Measurements from ENCODE around the gene TBL3.
A peak's percentile ranks its signal among the peaks of the same experiment; 100 is the strongest.
"Not testable (repeated sequence)": the region's sequence is repeated elsewhere in the genome, so short reads cannot be mapped to it uniquely, and the experiment has no call there.

Gene TBL3

DNA sequence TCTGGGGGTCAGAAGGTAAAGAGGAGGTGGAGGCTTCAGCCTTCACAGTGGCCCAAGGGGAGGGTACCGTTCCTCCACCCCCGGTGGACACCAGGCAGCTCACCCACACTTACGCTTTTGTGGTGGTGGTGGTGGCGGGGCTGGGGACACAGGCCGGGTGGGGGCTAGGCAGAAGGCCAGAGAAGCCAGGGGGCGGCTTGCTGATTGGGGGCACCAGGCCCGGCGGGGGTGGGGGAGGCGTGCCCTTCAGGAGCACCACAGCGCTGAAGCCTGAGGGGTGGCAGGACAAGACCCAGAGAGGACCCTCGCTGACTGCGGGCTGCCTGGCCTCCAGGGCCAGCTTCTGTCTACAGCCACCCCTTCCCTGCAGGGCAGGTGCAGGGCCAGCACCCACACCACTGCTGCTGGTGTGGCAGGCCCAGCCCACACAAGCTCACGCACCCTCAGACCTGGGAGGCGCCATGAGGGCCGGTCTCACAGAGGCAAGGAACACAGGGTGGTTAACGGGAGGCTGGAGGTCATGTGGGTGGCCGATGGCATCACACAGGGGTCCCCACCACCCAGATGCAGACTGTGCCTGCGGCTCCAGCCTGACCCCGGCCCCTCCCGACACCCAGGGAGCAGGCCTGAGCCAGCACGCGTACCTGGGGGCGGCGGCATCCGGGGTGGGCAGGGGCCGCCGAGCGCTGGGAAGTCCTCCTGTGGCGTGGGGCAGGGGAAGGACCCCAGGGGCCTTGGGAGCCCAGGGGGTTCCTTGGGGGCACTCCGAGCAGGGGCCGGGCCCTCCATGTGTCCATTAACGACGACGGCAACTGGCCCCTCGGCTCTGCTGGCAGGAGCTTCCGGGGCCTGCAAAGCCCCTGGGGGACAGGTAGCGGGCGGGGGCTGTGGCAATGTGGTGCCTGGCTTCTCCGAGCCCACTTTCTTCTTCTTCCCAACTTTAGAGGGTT lies 27.3 kb downstream of the TBL3 start:
- DNase-seq (ENCODE audit: low read depth in 2 of 3, low spot score in 1 of 3), result no peak

- no peak for DNase-seq (ENCODE audit: low read depth in 2 of 3, low spot score in 1 of 3)
Observed at GRCh38 chr16:1999866-2000514, 28.1 kb downstream of the TBL3 start.

GRCh38 chr16:2001035-2001434 lies 29.2 kb downstream of the TBL3 start:
- DNase-seq (ENCODE audit: low read depth in 2 of 3, low spot score in 1 of 3), result no peak

- DNase-seq (ENCODE audit: low read depth in 2 of 3, low spot score in 1 of 3), result no peak
Observed at GRCh38 chr16:2001456-2002355, 29.9 kb downstream of the TBL3 start.

DNA sequence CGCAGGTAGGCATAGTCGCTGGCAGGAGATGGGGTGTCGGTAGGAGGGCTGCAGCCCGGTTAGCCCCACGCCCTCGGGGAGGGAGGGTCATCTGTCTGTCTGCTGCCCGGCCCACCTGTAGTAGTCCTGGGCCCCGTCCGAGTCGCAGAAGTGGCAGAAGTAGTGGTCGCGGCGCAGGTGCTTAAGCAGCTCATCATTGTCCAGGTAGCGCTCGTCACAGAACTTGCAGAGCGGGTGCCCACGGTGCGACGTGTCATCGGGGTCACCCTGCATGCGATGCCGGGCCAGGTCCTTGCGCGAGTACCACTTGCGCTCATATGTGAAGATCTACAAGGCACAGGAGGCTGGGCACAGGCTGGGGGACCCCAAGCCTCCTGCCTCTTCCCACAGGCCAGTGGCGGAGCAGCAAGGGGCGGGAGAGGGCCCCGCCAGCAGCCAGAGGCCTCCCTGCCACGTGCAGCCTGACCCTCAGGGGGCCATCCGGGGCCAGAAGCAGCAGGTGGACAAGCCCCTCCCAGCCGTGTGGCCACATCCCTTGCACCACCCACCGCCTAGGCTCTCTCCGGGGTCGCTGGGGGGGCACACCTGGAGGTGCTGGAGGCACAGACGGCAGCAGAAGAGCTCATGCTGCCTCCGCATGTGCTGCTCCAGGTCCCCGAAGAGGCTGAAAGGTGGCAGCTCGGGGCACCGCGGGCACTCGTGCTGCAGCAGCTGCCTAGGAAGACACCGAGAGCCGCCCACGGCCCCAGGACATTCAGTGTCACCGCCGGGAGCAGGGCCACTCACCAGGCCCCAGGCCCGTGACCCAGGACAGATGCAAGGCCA lies 30.8 kb downstream of the TBL3 start:
- no peak for DNase-seq (ENCODE audit: low read depth in 2 of 3, low spot score in 1 of 3)

DNA sequence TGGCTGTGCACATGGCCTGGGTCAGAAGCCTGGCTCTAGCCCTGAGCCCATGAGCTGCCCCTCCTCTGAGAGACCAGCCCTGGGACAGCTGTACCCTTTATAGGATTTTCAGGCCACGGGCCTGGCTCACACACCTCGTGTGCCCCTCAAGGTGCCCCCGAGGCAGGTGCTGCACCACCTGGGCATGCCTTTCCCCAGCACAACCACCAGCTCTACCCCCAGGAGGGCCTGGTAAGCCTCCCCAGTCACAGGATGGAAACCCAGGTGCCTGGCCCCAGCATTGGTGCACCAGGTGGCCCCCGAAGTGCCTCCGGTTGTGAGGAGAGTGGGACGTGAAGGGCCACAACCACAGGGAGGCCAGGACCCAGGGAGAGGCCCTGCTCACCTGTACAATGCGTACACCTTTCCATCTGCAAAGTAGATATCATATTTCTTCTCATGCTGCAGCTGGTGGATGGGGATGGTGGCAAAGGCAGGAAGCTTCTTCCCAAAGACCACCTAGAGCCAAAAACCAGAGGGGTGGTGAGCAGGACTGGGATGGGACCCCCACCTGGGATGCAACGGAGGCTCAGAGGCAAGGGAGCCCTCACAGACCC lies 31.5 kb downstream of the TBL3 start:
- no peak for DNase-seq (ENCODE audit: low read depth in 2 of 3, low spot score in 1 of 3)

DNA sequence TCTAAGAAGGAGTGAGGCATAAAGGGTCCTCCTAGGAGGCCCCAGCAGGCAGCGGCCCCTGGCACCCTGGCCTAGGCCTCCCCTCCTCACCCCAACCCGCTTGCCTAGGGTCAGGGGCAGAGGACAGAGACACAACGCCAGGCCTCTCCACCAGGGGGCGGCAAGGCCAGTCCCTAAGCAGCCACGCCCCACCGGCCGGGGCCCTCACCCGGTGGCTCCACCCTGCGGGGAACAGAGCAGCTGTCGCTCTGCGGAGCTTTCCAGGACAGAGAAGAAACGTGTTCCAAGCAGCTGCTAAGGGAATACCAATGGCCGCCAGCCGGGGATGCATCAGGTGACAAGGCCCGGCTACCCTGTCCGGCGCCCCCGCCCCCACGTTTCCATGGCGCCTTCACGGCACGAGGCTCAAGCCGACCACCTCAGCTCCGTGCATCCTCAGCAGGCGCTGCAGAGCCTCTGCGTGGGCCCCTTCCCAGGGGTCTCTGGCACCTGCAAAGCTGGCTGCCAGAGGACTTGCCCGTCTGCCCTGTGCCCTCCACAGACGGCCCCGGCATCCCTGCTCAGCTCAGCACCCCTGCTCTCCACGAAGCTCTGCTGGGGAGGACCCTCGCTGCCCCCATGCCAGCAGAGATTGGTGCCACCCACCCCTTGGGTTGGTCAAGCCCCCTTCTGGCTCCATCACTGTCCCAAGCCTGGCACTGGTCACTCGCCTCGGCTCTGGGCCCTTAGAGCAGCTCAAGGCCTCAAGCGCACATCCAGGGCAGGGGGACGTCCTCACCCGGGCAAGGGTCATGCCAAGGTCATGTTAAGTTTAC lies 32.2 kb downstream of the TBL3 start:
- peak; percentile 84 to 90 (median 90) for DNase-seq (ENCODE audit: low read depth in 2 of 3, low spot score in 1 of 3)

GRCh38 chr16:2004795-2005517 lies 33.1 kb downstream of the TBL3 start:
- no peak for DNase-seq (ENCODE audit: low read depth in 2 of 3, low spot score in 1 of 3)

- DNase-seq (ENCODE audit: low read depth in 2 of 3, low spot score in 1 of 3), result no peak
Observed at GRCh38 chr16:2005646-2006045, 33.8 kb downstream of the TBL3 start.

DNA sequence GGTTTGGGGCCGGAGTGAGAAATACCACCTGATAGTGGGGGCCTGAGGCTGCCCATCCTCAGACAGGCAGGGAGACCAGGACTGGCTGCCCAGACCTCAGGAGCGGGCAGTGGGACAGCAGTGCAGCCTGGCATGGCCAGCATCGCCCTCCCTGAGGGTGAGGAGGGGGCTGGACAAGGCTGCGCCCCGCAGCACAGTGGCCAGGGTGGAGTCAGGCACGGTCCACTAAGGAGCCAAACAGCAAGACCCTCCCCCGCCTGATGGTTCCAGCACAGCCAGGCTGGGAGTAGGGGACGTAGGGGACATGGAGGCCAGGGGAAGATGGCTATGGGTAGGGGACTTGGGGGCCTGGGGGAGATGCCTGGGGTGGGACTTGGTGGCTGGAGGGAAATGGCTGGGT lies 34.5 kb downstream of the TBL3 start:
- DNase-seq (ENCODE audit: low read depth in 2 of 3, low spot score in 1 of 3), result no peak

GRCh38 chr16:2007081-2007836 lies 35.4 kb downstream of the TBL3 start:
- no peak for DNase-seq (ENCODE audit: low read depth in 2 of 3, low spot score in 1 of 3)

- DNase-seq (ENCODE audit: low read depth in 2 of 3, low spot score in 1 of 3), result no peak
Observed at GRCh38 chr16:2008009-2008526, 36.2 kb downstream of the TBL3 start.

DNA sequence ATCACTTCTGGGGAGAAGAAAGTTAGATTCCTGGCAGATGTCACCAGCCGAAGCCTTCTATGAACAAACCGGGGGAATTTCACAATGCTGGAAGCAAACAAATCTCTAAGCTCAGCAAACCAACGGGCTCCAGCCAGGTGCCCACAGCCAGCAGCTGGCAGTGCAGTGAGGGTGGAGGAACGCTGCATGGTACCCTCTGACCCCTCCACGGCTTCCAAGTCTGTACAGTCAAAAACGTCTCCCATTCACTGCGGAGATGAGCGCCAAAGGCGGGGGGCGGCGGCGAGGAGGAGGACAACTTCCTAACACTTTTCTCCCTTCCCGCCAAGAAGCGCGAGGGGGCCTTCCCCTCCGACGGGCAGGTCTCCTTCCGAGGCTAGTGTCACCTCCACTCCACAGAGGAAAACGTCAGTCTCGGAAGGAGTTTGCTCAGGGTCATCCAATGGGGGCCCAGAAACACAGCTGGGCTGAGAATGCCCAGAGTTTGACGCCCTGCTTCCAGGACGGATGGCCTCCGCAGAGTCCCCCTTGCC lies 36.8 kb downstream of the TBL3 start:
- DNase-seq (ENCODE audit: low read depth in 2 of 3, low spot score in 1 of 3), result peak in 1 of 3 donors; percentile 45

GRCh38 chr16:2009164-2009711 lies 37.4 kb downstream of the TBL3 start:
- no peak for DNase-seq (ENCODE audit: low read depth in 2 of 3, low spot score in 1 of 3)

- DNase-seq (ENCODE audit: low read depth in 2 of 3, low spot score in 1 of 3), result peak; percentile 53 to 79 (median 55)
Observed at GRCh38 chr16:2009791-2010510, 38.1 kb downstream of the TBL3 start, which contains the start of gene ZNF598. Gene ZNF598 (minus strand): TSS chr16:2009821.

GRCh38 chr16:2011726-2012125 lies 39.9 kb downstream of the TBL3 start:
- not testable (repeated sequence) for DNase-seq (ENCODE audit: low read depth in 2 of 3, low spot score in 1 of 3)
